ENCODE results near the gene SSR2.

GRCh38 chr1:156012051-156012817, 8.5 kb downstream of the SSR2 start:
- TF ChIP-seq CTCF (IDR thresholded peaks at IDR 0.05) (no peak), POLR2A (IDR thresholded peaks at IDR 0.05) (no peak), EP300 (IDR thresholded peaks at IDR 0.05) (no peak)
